ENCODE data around the gene CXorf38. TPM values are rescaled to one million over a fixed set of nuclear protein-coding genes. Genes with fewer than 3 reads are reported as not detected.

Gene CXorf38
- 6.1 TPM for polyA plus RNA-seq (2013, experiment 1 of 2; ENCODE audit: insufficient read length)
- 5.7 TPM for polyA plus RNA-seq (2013, experiment 2 of 2; ENCODE audit: insufficient read length)

- peak; percentile 83 for DNase-seq
These were observed at the start of gene CXorf38 for GRCh38 chrX:40647307-40648197. CXorf38 (minus strand) TSS chrX:40647561; CDS start chrX:40647520, 41 bp downstream.

- DNase-seq, result peak; percentile 7
These were observed 47.4 kb upstream of the CXorf38 start for GRCh38 chrX:40694802-40695201.

- DNase-seq, result no peak
These were observed 41.6 kb upstream of the CXorf38 start for GRCh38 chrX:40688929-40689328.

- DNase-seq, result no peak
These were observed 39.8 kb upstream of the CXorf38 start for GRCh38 chrX:40687169-40687568.

DNA sequence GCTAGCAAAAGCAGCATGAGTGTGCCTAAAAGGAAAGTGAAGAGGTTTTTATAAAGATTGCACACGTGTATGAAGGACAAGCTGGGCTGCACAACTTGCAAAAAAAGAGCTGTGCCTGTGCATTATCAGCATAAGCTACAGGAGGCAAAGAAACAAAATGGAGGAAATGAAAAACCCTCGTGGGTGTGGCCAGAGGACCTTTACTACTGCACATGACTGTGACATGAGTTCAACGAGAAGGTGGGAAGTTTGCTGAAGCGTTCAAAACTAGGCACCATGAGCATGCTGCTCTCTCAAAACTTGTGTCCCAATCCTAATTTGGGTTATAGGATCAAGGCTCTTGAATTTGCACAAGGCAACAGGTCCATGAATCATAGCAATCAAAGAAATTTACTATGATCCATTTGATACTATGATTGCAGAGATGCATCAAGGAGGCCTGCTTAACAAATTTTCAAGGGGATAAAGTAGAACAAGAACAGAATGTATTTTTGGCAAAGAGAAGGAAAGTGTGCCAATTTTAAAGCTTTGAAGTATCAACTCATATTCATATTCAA is 38.1 kb upstream of the CXorf38 start:
- no peak for DNase-seq

- no peak for DNase-seq
These were observed 36.7 kb upstream of the CXorf38 start for GRCh38 chrX:40684092-40684491.

- no peak for DNase-seq
These were observed 35.9 kb upstream of the CXorf38 start for GRCh38 chrX:40683245-40683644.

DNA sequence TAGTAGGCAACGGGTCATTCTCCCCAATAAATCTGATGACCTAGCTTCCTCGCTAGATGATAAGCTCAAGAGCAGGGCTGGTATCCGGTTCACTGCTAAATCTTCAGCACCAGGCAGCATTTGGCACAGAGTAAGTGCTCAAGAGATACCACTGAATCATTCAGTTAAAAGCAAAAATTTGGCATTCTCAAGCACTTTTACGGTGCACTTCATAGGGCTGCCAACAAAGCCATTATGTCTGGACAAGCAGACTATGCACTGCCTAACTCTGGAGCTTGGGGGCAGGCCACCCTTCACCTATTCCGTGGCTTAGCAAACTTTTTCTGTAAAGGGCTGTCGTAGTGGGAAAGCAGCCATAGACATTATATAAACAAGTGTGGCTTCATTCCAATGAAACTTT is 23.8 kb upstream of the CXorf38 start:
- DNase-seq, result no peak

DNA sequence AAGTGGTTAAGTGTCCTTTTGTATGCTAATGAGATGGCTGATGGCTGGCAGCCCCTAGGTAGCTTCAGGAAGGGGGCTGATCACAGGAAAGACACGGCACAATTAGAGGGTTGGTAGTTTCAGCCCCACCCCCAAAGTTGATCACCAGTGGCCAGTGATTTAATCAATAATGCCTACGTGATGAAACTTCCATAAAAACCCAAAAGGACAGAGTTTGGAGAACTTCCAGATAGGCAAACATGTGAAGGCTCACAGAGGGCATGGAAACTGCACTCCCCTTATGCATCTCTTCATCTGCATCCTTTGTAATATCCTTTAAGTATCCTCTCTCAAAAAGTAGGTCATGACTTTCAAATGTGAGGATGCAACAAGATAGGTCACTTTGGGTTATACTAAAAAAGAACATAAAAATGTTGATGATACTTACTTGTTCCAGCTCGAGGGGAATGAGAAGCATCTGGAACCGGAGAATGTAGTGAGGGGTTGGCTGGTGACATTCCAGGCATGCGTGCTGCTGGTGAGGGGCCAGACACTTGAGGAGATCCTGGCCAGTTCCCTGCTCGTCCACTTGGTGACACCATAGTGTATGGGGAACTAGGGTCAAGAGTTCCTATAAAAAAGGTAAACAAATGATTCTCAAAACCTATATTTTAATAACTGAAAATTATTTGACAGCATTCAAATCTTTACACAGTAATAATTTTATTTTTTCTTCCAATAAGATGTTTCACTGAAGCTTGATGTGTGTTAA is 16.7 kb upstream of the CXorf38 start:
- peak; percentile 53 for DNase-seq

GRCh38 chrX:40663078-40663740 is 15.8 kb upstream of the CXorf38 start:
- no peak for DNase-seq

- no peak for DNase-seq
These were observed 14.1 kb upstream of the CXorf38 start for GRCh38 chrX:40661489-40661888.

- no peak for DNase-seq
These were observed 13.0 kb upstream of the CXorf38 start for GRCh38 chrX:40660381-40660780.

DNA sequence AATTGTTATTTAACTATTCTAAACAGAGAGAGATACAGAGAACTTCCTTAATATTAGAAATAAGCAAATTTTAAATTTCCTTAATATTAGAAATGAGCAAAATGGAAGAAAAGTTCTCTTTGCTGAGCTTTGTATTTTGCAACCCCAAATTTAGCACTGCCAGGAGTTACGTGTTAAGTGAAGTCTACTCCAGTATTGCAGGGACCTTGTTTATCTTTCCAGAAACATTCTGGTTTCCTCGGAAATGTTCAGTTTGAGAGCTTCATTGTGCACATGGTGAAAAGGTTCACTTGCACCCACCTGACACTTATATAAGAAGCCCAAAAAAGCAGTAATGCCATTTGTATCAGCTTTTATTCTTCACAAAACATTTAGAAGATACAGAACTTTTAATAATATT is 6.2 kb upstream of the CXorf38 start:
- no peak for DNase-seq

GRCh38 chrX:40652664-40653063 is 5.3 kb upstream of the CXorf38 start:
- DNase-seq, result no peak

DNA sequence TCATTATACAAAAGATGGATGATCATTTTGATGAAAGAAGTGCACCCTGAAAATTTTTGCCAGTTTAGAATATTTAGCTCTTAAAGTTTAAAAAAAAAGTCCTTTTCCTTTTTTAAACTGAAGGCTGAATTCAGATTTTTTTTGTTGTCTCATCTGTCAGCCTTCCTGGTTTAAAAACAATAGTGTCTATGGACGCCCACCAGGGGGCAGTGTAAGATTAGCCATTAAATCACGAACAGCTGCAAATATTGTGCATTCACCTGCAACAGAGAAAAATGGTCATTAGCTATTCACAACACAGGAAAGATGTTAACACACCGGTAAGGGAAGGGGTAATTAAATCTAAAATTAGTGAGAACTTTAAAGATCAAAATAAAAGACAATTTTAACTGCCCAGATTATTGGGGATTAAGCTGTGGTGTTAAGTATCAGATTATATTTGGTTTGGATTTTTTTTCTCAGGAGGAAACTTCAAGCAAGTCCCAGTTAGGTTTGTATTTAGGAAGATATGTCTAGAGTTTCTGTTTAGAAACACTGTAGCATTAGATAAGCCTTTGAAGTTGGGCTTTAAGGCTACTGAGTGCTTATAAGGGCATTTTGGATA is 4.4 kb upstream of the CXorf38 start:
- peak; percentile 47 for DNase-seq

DNA sequence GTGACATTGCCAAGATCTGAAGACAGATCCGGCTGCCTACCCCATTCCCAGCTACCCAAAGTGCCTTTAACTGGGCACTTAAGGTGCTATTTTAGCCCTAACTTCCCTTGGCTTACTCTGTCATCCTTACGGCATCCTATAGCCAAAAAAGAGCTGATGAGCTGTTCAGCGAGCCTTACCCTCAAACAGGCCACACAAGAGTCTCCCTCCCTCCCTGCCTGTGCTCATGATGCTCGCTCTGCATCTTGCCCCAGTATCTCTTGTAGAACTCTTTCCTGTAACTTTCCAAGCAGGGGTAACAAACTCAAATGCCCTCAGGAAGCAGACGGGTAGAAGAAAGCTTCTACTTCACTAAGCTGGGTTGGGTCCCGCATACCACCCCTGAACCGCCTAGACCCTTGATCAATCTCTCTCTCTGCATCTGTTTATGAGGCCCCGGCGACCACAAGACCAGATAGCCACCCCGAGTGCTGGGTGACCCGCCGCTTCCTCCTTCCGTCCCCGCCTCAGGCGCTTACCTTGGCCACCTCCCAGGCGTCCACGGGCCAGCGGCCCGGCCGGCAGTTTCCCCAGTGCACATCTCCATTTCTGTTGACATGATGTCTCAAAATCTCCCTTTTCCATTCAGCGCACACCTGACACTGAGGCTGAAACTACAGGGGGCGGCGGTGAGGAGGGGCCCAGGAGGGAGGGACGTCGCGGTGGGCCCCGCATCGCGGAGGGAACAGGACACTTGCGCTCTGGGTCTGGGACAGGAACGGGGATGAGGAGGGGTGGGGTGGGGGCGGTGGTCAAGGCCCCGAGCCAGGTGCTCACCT is 663 bp downstream of the CXorf38 start:
- peak; percentile 27 for DNase-seq

DNA sequence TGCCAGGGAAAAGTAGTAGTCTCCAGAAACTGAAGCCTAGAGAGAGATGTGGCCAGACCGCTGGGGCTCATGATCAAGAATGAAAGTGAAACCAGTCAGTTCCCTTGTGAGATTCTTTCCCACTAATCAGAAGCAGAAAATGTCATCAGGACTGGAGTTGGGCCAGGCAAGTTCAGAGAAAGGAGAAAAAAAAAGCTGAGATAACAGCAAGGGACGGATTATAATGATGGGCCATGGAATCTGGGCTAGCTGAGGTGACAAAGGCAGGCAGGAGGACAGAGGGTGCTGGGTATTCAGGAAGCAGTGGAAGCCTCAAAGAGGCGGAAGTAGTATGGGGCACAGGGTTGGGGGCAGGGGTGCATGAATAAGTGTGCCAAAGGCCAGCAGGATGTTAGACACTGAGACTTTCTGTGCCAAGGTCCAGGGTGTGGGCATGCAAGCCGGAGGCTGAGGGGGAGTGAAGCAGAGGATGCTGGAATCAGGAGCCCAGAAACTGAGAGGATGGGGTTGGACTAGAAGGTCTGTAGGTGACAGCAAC is 2.5 kb downstream of the CXorf38 start:
- DNase-seq, result peak; percentile 75

GRCh38 chrX:40644176-40644575 is 3.2 kb downstream of the CXorf38 start:
- DNase-seq, result no peak

GRCh38 chrX:40637687-40638086 is 9.7 kb downstream of the CXorf38 start:
- DNase-seq, result no peak

DNA sequence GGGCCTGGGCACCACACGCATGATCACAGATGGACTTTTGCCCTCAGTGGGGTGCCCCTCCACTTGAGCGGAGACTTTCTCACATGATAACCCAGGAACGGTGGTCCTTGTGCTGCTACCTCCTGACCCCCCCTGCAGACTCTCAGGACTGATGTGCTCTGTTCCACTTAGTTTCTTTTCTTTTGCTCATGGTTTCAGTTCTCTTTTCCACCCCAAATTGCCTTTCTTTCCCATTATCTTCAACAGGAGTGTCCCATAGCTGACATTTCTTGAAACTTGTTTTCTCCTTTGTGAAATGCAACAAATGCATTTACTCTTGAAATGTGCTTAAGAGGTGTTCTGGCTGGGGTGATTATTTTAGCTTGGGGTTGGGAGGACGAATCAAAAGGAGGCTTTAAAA is 15.2 kb downstream of the CXorf38 start:
- DNase-seq, result no peak

DNA sequence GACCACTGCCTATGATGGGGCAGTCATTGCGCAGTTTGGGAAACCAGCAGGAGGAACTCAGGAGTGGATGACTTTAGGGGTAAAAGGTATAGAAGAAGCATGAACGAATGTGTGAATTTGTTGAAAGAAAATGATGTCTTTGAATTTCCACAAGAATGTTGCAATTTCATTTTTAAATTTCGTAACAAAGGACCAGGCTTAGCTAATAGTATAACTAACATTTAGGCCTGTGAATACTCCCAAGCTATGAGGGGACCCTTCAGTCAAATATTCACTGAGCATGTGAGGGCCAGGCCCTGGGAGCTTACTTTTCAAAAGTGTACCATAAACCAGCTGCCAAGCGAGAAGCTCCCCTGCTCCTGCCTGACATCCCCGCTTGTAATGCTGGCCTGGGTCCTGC is 18.9 kb downstream of the CXorf38 start:
- no peak for DNase-seq
